IPS-20b (cell line): ENCODE measurements around the gene ABLIM2.

Experiments
- H3K27ac ChIP-seq: one replicate; pipeline ENCODE4 v1.5.1; 2013; ENCODE audit warnings: low read length
- H3K27me3 ChIP-seq: 2 replicates; pipeline ENCODE4 v1.6.1; 2013; ENCODE audit warnings: mild to moderate bottlenecking, low read length, inconsistent platforms; ENCODE audit not compliant: insufficient read depth
- H3K36me3 ChIP-seq: 2 replicates; pipeline ENCODE4 v1.6.1; 2013; ENCODE audit warnings: low read depth, mild to moderate bottlenecking, inconsistent platforms, low read length, moderate library complexity; ENCODE audit not compliant: insufficient read depth
- H3K4me1 ChIP-seq: 2 replicates; pipeline ENCODE4 v1.6.1; 2013; ENCODE audit warnings: mild to moderate bottlenecking, control low read depth, inconsistent platforms, low read length, moderate library complexity; ENCODE audit not compliant: insufficient read depth
- H3K4me3 ChIP-seq: 2 replicates; pipeline ENCODE4 v1.5.1; 2013; ENCODE audit warnings: mild to moderate bottlenecking, low read length, inconsistent platforms
- H3K9ac ChIP-seq: 2 replicates; pipeline ENCODE4 v1.6.1; 2013; ENCODE audit warnings: low read depth, mild to moderate bottlenecking, inconsistent platforms, low read length, moderate library complexity
- H3K9me3 ChIP-seq: 2 replicates; pipeline ENCODE4 v1.6.1; 2013; ENCODE audit warnings: mild to moderate bottlenecking, low read depth, low read length, inconsistent platforms; ENCODE audit not compliant: insufficient read depth

Gene ABLIM2

DNA sequence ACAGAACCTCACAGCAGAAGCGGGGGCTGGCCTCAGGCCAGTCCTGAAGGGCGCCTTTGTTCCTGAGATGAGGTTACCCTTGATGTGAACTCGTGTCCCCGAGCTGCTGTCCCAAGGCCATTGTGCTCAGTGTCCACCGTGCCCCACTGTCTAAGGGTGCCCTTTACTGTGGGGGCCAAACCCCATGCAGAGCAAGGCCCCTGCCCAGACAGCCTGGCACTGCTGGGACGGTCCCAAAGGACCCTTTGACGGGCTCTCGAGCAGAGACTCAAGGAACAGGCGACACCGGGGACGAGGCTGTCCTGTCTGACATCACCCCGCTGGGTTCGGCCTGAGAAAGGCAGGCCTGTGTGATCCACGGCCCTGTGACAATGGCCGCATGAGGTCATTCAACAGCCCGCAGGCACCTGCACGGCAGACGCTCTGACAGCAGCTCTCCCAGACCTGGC lies 100.6 kb downstream of the ABLIM2 start:
- Histone ChIP-seq H3K27ac (no peak overlapping the region), H3K4me3 (no peak overlapping the region), H3K27me3 (no peaks in the 10 kb centered on the region), H3K9ac (no peak overlapping the region), H3K9me3 (no peaks in the 10 kb centered on the region), H3K4me1 (no peaks in the 10 kb centered on the region), H3K36me3 (no peaks in the 10 kb centered on the region)

DNA sequence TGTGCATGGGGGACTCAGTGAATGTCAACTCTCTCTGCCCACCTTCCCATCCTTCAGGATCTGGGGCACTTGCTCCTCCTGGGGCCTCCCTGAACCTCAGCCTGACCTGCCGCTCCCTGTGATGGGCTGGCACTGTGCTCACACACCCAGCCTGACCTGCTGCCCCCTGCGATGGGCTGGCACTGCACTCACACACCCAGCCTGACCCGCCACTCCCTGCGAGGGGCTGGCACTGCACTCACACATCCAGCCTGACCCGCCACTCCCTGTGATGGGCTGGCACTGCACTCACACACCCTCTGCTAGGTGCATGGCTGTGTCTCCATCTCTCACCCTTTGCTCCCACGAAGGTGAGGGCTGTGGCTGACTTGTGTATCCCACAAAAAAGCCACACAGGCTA lies 103.4 kb downstream of the ABLIM2 start:
- Histone ChIP-seq H3K36me3 (no peaks in the 10 kb centered on the region), H3K4me3 (no peak overlapping the region), H3K27me3 (no peaks in the 10 kb centered on the region), H3K9ac (no peak overlapping the region), H3K4me1 (peaks cover 8% of the 10 kb centered on the region; the same call in 1 of the 2 replicates), H3K9me3 (no peaks in the 10 kb centered on the region), H3K27ac (no peak overlapping the region)

GRCh38 chr4:8053688-8054449 lies 104.7 kb downstream of the ABLIM2 start:
- no peak overlapping the region for H3K4me3 ChIP-seq
- no peak overlapping the region for H3K9ac ChIP-seq
- H3K27me3 ChIP-seq: no peaks in the 10 kb centered on the region
- H3K27ac ChIP-seq: no peak overlapping the region
- no peaks in the 10 kb centered on the region for H3K9me3 ChIP-seq
- peaks cover 18% of the 10 kb centered on the region; the same call in 1 of the 2 replicates for H3K4me1 ChIP-seq
- H3K36me3 ChIP-seq: no peaks in the 10 kb centered on the region

DNA sequence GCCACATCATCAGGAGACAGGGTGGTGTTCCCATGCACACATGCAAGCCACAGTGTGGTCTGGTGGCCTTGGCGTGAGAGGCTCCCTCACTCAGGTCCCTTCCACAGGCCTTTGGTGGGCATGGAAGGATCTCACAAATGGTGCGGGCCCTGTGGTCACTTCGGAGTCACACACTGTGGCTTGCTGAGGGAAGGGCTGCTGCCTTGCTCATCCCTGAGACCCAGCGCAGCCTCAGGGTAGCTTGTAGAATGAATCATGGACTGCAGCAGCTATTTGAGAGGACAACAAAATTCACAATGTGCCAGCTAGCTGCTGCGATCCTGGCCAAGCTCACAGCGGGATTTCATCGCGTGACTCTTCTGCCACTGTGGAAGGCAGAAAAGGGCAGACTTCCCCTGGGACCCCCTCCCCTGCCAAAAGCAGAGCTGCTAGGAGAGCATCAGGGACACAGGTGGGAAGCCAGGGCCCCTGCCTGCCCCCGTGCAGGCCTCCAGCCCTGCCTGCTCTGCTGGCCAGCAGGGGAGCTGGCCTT lies 106.4 kb downstream of the ABLIM2 start:
- no peaks in the 10 kb centered on the region for H3K27me3 ChIP-seq
- H3K4me1 ChIP-seq: peaks cover 22% of the 10 kb centered on the region; the same call in 1 of the 2 replicates
- H3K36me3 ChIP-seq: no peaks in the 10 kb centered on the region
- H3K4me3 ChIP-seq: no peak overlapping the region
- no peak overlapping the region for H3K27ac ChIP-seq
- no peak overlapping the region for H3K9ac ChIP-seq
- no peaks in the 10 kb centered on the region for H3K9me3 ChIP-seq

DNA sequence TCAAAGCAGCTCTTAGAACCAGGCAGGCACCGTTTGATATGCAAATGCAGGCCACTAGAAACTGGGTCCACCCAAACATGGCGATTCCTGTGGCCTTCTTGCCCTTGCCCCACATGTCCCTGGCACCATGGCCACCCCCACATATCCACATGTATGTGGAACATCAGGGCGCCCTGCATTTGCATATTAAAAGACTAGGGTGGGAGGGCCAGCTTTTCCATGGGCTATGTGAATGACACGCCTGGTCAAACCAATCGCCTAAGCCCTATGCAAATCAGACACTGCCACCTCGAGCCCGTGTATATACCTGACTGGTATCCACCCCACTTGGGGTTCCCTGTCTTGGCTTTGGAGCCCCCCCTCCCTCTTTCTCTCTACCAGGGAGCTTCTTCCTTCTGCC lies 107.0 kb downstream of the ABLIM2 start:
- Histone ChIP-seq H3K4me3 (no peak overlapping the region), H3K9me3 (no peaks in the 10 kb centered on the region), H3K27me3 (no peaks in the 10 kb centered on the region), H3K27ac (no peak overlapping the region), H3K9ac (no peak overlapping the region), H3K4me1 (peaks cover 22% of the 10 kb centered on the region; the same call in 1 of the 2 replicates), H3K36me3 (no peaks in the 10 kb centered on the region)

- H3K9ac ChIP-seq: peak overlapping the region; percentile 73; the same call in 1 of the 2 replicates
- H3K4me3 ChIP-seq: peak overlapping the region; percentile 46; the same call in 1 of the 2 replicates
- H3K4me1 ChIP-seq: peaks cover 22% of the 10 kb centered on the region; the same call in 1 of the 2 replicates
- no peaks in the 10 kb centered on the region for H3K9me3 ChIP-seq
- no peaks in the 10 kb centered on the region for H3K27me3 ChIP-seq
- H3K27ac ChIP-seq: peak overlapping the region; percentile 94
- no peaks in the 10 kb centered on the region for H3K36me3 ChIP-seq
Measured at GRCh38 chr4:8050555-8051206, 107.9 kb downstream of the ABLIM2 start.

DNA sequence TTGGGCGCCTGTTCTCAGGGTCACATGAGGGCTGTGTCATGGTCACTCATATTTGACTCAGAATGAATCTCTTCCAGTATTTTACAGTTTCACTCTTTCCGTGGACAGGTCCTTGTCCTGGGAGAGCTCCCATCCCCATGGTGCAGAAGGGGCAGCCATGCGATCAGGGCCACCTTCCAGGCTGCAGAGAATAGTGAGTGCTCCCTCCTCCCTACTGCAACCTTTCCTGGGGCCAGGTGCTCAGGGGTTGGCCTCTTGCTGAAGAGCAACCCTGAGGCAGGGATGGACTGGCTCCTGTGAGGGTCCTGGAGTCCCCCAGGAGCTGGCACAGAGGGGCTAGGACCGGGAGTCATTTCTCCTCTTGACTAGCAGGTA lies 108.4 kb downstream of the ABLIM2 start:
- peak overlapping the region; percentile 46 for H3K4me3 ChIP-seq
- peak overlapping the region; percentile 73; the same call in 1 of the 2 replicates for H3K9ac ChIP-seq
- peaks cover 22% of the 10 kb centered on the region; the same call in 1 of the 2 replicates for H3K4me1 ChIP-seq
- H3K27me3 ChIP-seq: no peaks in the 10 kb centered on the region
- H3K27ac ChIP-seq: peak overlapping the region; percentile 94
- no peaks in the 10 kb centered on the region for H3K36me3 ChIP-seq
- H3K9me3 ChIP-seq: no peaks in the 10 kb centered on the region

DNA sequence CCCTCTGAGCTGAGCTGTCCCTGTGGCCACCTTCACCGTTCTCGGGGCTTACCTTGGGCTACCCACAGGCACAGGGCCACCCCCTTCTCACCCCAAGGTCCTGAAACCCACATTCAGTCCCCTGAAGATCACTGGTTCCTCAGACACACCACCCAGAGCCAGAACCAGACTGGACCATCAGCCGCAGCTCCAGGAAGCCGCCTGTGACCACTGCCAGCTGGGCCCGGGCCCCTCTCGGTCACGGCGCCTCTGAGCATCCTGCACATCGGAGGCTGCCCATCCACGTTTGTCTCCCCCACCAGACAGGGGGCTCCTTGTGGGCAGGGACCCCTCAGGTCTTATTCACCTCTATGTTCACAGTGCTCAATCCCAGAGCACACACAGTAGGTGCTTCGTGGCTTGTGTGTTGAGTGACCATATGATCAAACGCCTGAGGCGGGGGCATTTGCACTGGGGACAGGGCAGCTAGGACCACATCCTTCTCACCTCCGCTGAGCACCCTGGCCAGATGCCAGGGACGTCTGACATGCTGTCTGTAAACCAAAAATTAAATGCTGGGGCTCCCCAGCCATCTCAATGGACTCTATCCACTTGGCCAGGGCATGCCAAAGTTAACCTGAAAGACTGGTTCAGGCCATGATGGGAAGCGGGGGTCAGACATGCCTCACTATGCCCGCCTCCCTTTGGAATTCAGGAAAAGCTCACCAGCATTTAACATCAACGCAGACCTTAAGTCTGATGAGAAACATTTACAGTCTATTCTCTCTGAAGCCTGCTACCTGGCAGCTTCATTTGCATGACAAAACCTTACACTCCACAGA lies 109.5 kb downstream of the ABLIM2 start:
- Histone ChIP-seq H3K9ac (peak overlapping the region; percentile 65), H3K4me3 (no peak overlapping the region), H3K36me3 (no peaks in the 10 kb centered on the region), H3K9me3 (no peaks in the 10 kb centered on the region), H3K27me3 (no peaks in the 10 kb centered on the region), H3K27ac (peak overlapping the region; percentile 54), H3K4me1 (peaks cover 22% of the 10 kb centered on the region; the same call in 1 of the 2 replicates)

GRCh38 chr4:8047837-8048678 lies 110.6 kb downstream of the ABLIM2 start:
- H3K4me3 ChIP-seq: no peak overlapping the region

DNA sequence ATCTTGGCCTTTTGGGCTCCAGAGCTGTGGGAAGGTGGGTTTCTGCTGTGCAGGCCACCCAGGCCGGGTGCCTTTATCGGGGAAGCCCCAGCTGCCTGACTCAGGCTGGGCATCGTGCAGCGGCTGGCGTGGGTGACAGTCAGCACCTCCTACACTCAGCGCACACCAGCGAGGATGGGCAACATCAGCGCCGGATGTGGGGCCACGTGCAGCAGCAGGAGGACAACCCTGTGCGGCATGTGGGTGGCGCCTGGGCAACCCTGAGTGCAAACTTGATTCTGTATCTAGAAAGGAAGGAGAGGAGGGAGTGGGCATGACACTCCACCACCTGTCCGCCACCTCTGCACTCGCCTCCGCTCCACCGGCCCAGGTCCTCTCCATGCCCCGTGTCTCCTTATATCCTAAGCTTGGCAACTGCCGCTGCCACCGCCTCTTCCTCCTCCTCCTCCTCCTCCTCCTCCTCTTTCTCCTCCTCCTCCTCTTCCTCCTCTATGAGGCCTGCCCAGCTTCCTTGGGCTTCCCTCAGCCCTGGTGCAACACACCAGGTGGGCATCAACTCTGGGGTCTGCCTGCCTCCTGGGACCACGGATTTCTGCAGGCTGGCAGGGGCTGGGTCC lies 111.6 kb downstream of the ABLIM2 start:
- Histone ChIP-seq H3K36me3 (no peaks in the 10 kb centered on the region), H3K9me3 (no peaks in the 10 kb centered on the region), H3K27ac (no peak overlapping the region), H3K4me3 (no peak overlapping the region), H3K27me3 (no peaks in the 10 kb centered on the region), H3K4me1 (peaks cover 22% of the 10 kb centered on the region; the same call in 1 of the 2 replicates), H3K9ac (no peak overlapping the region)

More at GRCh38 chr4:8047837-8048678, 110.6 kb downstream of the ABLIM2 start:
- H3K36me3 ChIP-seq: no peaks in the 10 kb centered on the region
- H3K4me1 ChIP-seq: peaks cover 22% of the 10 kb centered on the region; the same call in 1 of the 2 replicates
- H3K27ac ChIP-seq: peak overlapping the region; percentile 54
- H3K27me3 ChIP-seq: no peaks in the 10 kb centered on the region
- H3K9me3 ChIP-seq: no peaks in the 10 kb centered on the region
- H3K9ac ChIP-seq: no peak overlapping the region; the same call in 1 of the 2 replicates
